Fibroblast of skin of right biceps (primary cell): ENCODE data around the gene PTK6.

ENCODE experiments used
- DNase-seq: peaks from one replicate; pipeline ENCODE4 v3.0.0-alpha.2; 2013

Gene PTK6

GRCh38 chr20:63503524-63503923 lies 33.7 kb downstream of the PTK6 start:
- no peak for DNase-seq

- DNase-seq, result no peak
These were observed 34.5 kb downstream of the PTK6 start for GRCh38 chr20:63502671-63503172.

- peak; percentile 25 for DNase-seq
These were observed 35.1 kb downstream of the PTK6 start for GRCh38 chr20:63501818-63502670.

DNA sequence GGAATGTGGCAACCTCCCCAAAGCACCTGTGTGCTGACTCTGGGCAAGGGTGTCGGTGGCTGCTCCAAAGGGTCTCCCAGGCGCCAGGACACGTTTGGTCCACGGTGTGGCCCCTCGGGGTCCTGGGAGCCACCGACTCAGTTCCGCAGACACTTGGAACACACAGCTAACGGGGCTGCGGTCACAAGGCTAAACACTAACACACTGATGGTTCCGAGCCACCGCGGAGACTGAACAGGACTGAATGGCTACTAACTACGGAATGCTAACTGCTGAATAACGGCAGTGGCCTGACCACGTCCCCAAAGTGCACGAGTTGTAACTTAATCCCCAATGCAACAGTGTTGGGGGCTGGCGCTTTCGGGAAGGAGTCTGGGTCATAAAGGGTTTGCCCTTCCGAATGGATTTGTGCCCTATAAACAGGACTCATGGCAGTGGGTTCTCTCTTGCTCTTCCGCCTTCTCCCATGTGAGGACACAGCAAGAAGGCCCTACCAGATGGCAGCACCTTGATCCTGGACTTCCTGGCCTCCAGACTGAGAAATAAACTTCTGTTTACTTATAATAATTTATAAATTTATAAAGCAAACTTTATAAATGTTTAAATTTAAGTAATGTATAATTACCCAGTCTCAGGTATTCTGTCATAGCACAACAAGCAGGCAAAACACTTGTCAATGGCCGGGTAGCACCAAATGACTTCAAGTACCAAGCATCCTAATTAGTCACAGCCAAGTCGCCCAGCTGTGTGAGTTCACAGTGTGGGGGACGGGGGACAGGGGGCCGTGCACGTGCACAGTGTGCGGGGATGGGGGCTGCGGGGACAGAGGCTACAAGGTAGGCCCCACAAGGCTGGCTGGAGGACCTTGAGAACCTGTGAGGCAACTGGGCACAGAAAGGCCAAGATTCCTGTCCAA lies 36.0 kb downstream of the PTK6 start:
- DNase-seq, result no peak

GRCh38 chr20:63500151-63500901 lies 36.9 kb downstream of the PTK6 start:
- DNase-seq, result no peak

DNA sequence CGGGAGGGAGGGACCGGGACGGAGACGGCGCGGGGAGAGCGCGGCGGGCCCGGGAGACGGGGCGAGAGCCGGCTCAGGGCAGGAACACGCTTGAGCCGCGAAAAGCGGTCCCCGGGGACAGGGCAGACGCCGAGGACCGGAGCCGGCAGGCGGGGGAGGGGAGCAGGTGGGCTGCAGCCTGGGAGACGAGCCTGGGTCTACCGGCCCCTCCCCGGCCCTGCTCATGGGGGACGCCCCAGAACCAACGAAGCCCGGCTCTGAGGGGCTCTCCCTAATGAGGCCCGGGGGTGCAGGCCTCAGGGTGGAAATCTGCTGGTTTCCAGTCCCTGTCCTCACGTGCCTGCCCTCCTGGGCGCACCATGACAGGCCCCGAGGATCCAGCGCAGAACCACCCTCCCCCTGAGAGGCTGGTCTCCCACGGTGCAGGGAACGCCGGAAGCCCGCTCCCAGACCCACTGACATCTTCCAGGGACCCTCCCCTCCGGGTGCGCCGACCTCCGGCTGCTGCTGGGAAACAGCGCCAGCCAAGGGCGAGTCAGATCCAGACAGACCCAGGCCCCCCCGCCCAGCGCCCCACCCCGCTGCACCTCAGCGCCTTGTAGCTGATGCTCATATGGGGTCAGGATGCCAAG lies 37.7 kb downstream of the PTK6 start:
- no peak for DNase-seq

DNA sequence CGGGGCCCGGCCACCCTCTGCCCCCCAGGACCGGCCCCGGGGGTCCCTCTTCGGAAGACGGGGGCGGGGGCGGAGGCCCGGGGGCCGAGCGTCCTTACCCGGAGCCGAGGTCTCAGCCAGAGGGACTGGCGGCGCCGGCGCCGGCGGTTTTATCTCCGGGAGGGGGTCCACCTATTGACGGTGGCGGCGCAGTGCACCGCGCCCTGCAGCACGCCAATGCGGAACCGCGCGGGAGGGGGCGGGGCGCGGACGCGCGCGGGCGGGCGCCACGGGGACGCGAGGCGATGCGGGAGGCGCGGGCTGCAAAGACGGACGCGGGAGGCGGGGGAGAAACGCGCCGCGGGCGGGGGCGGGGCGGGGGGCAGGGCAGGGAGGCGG lies 38.2 kb downstream of the PTK6 start, which contains the start of gene EEF1A2:
EEF1A2 (minus strand) TSS at position 124 of the 378 bp plus-strand sequence. CDS start 1,320 bp downstream, outside the sequence.
- DNase-seq, result no peak

DNA sequence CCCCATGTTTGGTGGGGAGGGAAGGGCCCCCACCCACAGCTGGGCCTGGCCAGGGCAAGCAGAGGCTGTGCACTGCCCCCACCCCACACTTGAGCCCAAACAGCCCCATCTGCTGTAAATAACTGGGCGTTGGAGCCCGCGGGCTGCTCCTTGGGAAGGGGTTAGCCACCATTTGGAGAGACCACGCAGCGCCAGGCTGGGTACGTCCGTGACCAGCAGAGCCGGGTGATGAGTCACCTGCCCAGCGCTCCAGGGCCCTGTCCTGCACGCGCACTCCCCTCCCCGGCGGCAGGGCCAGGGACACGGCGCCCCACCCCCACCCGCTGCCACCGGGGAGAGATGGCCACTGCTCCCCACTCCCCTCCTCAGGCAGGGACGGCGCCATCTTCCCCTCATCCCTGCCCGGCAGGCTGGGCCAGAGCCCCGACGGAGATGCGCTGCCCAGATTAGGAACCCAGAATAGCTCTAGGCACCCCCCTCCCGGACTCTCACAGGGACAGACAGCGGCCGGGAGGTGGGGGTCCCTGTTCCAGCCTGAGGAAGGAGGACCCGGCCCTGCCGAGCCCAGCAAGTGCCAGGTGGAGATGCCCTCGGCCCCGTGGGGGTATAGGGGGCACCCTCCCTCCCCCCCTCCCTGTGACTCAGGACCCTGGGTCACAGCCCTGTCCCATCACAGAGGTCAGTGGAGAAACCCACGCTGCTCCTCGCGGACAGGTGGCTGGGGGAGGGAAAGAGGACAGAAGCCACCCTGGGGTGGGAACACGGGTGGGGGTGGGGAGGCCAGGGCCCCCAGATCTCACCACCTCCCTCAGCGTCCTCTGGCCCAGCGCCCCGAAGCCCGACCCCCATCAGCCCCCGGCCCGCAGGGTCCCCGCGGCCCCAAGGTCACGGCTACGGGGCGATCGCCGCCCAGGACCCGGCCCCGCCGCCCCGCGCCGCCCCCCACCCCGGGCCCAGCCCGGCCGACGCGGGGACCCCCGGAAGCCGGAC lies 38.9 kb downstream of the PTK6 start:
- DNase-seq, result peak; percentile 15

GRCh38 chr20:63497138-63497945 lies 39.8 kb downstream of the PTK6 start:
- DNase-seq, result no peak

- DNase-seq, result no peak
These were observed 40.5 kb downstream of the PTK6 start for GRCh38 chr20:63496596-63497120.

- DNase-seq, result peak; percentile 42
These were observed 41.2 kb downstream of the PTK6 start for GRCh38 chr20:63495741-63496595.

DNA sequence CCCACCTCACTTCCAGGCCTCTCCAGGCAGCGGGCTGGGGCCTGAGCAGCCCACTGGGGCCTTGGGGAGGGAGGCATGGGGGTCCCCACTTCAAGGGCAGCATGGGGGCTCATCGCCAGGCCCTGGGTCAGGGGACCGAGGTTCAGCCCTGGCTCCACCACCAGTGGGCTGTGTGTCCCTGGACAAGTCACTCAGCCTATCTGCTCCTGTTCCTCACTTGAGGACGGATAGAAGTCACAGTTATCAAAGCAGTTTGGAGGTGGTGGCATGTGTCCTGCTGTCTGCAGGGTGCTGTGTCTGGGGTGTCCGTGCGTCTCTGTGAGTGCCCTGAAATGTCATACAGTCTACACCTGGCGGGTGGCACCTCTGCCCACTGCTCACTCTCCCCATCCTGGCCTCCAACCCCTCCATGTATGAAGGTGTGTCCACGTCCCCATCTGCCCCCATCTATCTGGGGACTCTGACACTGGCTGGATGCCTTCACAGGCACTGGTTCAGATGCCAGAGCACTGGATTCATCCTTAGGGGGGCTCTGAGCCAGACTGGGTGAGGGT lies 41.9 kb downstream of the PTK6 start:
- DNase-seq, result no peak

DNA sequence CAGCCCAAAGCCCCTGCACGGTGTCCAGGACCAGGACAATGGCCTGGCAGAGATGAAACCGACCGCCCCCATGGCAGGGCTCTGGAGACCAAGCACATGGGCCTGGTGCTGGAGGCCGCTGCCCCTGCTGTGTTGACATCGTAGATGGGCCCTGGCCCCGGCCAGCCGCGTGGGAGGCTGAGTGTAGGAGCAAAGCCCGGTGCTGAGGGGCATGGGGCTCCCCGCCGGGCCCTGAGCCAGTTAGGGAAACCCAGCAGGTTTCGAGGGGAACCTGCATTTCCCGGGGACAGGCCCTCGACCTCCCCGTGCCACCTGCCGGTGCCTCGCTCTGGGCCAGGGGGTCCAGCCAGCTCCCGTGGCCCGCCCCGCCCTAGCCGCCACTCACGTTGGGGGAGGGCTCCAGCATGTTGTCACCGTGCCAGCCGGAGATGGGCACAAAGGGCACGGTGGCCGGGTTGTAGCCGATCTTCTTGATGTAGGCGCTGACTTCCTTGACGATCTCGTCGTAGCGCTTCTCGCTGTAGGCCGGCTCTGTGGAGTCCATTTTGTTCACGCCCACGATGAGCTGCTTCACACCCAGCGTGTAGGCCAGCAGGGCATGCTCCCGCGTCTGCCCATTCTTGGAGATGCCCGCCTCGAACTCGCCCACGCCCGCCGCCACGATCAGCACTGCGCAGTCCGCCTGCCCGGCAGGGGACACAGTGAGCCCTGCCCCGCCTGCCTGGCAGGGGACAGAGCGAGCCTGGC lies 42.6 kb downstream of the PTK6 start:
- no peak for DNase-seq

DNA sequence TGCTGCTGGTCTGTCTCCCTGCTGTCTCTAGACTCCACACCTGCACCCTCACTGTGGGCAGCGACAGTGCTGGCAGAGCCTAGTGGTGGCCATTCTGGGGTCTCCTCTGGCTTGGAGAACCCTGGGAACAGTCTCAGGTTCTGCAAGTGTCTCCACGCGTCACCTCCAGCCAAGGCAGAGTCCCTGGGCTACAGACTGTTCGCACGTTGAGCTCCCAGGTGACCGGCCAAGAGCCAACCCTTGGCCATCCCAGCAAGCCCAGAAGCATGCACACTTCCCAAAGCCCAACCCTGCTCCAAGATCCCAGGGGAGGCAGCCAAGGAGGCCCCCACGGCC lies 43.1 kb downstream of the PTK6 start:
- DNase-seq, result no peak

DNA sequence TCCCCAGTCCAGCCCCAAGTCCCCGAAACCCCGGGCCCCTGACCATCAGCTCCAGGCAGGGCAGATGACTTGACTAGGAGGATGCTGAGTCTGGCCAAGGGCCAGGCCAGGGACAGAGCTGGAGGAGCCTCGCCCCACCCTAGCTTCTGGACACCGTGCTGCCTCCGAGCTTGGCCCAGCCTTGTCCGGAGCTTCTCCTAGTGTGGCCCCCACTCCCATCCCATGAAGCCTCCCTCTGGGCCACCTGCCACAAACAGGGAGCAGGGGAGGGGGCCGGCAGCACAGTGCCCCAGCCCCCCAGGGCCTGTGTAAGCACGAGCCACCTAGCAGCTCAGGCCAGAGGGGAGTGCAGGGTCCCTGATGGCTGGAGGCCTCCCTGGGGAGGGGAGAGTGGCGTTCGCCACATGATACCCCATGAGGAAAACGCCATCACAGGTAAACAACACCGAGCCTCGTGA lies 43.6 kb downstream of the PTK6 start:
- no peak for DNase-seq

- no peak for DNase-seq
These were observed 44.2 kb downstream of the PTK6 start for GRCh38 chr20:63492982-63493381.

DNA sequence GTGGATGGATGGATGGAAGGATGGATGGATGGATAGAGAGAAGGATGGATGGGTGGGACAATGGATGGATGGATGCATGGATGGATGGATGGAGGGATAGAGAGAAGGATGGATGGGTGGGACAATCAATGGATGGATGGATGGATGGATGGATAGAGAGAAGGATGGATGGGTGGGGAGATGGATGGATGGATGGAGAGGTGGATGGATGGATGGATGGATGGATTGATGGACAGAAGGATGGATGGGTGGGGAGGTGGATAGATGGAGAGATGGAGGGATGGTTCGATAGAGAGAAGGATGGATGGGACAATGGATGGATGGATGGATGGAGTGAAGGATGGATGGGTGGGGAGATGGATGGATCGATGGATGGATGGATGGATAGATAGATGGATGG lies 44.7 kb downstream of the PTK6 start:
- DNase-seq, result no peak
